K562 (cell line): ENCODE measurements around the gene EHBP1.

Experiments
- EZH2 ChIP-seq: IDR thresholded peaks from 2 replicates; pipeline ENCODE4 v1.6.1; 2012; ENCODE audit warnings: low read depth, mild to moderate bottlenecking, inconsistent platforms, low read length, borderline replicate concordance
- MAFK ChIP-seq: IDR thresholded peaks from 2 replicates; pipeline ENCODE4 v1.6.1; 2011; ENCODE audit warnings: low read length, improper control_type of control experiment
- TF ChIP-seq, protein P1 (sequence below): conservative IDR thresholded peaks from 2 replicates; pipeline ENCODE4 v1.6.1; 2011; ENCODE audit warnings: low read depth, mild to moderate bottlenecking, low read length; ENCODE audit not compliant: control insufficient read depth

DNA sequence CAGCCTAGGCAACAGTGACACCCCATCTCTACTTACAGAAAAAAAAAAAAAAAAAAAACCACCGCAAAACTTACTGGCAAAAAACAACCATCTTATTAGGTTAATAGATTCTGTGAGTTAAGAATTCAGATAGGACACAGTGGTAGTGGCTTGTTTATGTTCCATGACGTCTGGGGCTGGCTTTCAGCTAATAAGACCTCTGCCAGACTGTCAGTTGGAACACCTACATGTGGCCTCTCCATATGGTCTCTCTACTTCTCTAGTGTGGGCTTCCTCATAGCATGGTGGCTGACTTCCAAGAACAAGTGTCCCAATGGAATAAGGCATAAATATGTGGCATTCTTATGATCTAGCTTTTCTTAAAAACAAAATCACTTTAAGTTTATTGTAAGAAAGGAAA lies 251.1 kb downstream of the EHBP1 start:
- TF ChIP-seq EZH2 (no peak), MAFK (no peak)
- TF ChIP-seq, protein P1, sequence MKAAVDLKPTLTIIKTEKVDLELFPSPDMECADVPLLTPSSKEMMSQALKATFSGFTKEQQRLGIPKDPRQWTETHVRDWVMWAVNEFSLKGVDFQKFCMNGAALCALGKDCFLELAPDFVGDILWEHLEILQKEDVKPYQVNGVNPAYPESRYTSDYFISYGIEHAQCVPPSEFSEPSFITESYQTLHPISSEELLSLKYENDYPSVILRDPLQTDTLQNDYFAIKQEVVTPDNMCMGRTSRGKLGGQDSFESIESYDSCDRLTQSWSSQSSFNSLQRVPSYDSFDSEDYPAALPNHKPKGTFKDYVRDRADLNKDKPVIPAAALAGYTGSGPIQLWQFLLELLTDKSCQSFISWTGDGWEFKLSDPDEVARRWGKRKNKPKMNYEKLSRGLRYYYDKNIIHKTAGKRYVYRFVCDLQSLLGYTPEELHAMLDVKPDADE: no peak
